HAP-1 (cell line): Measurements from ENCODE around the gene ZNF524.

Experiments used
- DNase-seq, 2 experiments: peaks; one replicate each; pipeline ENCODE4 v3.0.0-alpha.2; 2016 to 2020; ENCODE audit warnings: low spot score in 2 of 2
- H3K27me3 ChIP-seq: fragments of 250-450 bp; sonication (Bioruptor Pico); 2 replicates; pipeline ENCODE4 v1.5.1; 2020; ENCODE audit warnings: low read depth, mild to moderate bottlenecking, moderate library complexity
- H3K36me3 ChIP-seq: fragments of 250-450 bp; sonication (Bioruptor Pico); replicated peaks from 2 replicates; pipeline ENCODE4 v1.5.1; 2020; ENCODE audit warnings: mild to moderate bottlenecking
- H3K4me1 ChIP-seq: fragments of 250-450 bp; sonication (Bioruptor Pico); 2 replicates; pipeline ENCODE4 v1.5.1; 2020; ENCODE audit warnings: mild to moderate bottlenecking
- H3K4me3 ChIP-seq: fragments of 250-450 bp; sonication (Bioruptor Pico); 2 replicates; pipeline ENCODE4 v1.5.1; 2020; ENCODE audit warnings: mild to moderate bottlenecking, moderate library complexity
- H3K9me3 ChIP-seq: fragments of 250-450 bp; sonication (Bioruptor Pico); 2 replicates; pipeline ENCODE4 v1.5.1; 2020; ENCODE audit warnings: mild to moderate bottlenecking, moderate library complexity
- in situ Hi-C: fragments of 300-500 bp; cut with MboI; formaldehyde crosslinking; loops from 3 replicates; pipeline ENCODE4 v1.14.3; 2020; ENCODE audit warnings: low sequenced_read_pairs, inconsistent platforms, mixed read lengths

Gene ZNF524

DNA sequence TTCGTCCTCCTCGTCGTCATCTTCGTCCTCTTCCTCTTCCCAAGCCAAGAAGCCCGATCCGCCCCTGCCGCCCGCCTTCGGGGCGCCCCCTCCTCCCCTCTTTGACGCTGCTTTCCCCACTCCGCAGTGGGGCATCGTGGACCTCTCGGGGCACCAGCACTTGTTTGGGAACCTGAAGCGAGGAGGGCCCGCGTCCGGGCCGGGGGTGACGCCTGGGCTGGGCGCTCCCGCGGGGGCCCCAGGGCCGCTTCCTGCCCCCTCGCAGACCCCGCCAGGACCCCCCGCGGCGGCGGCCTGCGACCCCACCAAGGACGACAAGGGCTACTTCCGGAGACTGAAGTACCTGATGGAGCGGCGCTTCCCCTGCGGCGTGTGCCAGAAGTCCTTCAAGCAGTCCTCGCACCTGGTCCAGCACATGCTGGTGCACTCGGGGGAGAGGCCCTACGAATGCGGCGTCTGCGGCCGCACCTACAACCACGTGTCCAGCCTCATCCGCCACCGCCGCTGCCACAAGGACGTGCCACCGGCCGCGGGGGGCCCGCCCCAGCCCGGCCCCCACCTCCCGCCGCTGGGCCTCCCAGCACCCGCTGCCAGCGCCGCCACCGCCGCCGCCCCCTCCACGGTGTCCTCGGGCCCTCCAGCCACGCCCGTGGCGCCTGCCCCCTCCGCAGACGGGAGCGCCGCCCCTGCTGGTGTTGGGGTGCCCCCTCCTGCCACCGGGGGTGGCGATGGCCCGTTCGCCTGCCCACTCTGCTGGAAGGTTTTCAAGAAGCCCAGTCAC is 14.0 kb downstream of the ZNF524 start:
- in situ Hi-C loops, result no loop called here
- no peak overlapping the region for H3K4me3 ChIP-seq
- no peaks in the 10 kb centered on the region for H3K27me3 ChIP-seq
- H3K36me3 ChIP-seq, result peaks cover 23% of the 10 kb centered on the region
- no peaks in the 10 kb centered on the region for H3K4me1 ChIP-seq
- DNase-seq, result no peak
- no peaks in the 10 kb centered on the region for H3K9me3 ChIP-seq

DNA sequence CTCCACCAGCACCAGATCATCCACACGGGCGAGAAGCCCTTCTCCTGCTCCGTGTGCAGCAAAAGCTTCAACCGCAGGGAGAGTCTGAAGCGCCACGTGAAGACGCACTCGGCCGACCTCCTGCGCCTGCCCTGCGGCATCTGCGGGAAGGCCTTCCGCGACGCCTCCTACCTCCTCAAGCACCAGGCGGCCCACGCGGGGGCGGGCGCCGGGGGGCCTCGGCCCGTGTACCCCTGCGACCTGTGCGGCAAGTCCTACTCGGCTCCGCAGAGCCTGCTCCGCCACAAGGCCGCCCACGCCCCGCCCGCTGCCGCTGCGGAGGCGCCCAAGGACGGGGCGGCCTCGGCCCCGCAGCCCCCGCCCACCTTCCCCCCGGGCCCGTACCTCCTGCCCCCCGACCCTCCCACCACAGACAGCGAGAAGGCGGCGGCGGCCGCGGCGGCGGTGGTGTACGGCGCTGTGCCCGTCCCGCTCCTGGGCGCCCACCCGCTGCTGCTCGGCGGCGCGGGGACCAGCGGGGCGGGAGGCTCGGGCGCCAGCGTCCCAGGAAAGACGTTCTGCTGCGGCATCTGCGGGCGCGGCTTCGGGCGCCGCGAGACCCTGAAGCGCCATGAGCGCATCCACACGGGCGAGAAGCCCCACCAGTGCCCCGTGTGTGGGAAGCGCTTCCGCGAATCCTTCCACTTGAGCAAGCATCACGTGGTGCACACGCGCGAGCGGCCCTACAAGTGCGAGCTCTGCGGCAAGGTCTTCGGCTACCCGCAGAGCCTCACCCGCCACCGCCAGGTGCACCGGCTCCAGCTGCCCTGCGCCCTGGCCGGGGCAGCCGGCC is 14.8 kb downstream of the ZNF524 start:
- Histone ChIP-seq H3K4me1 (no peaks in the 10 kb centered on the region), H3K9me3 (no peaks in the 10 kb centered on the region), H3K36me3 (peaks cover 17% of the 10 kb centered on the region), H3K27me3 (no peaks in the 10 kb centered on the region), H3K4me3 (no peak overlapping the region)
- in situ Hi-C loops, result no loop called here
- DNase-seq, result no peak

DNA sequence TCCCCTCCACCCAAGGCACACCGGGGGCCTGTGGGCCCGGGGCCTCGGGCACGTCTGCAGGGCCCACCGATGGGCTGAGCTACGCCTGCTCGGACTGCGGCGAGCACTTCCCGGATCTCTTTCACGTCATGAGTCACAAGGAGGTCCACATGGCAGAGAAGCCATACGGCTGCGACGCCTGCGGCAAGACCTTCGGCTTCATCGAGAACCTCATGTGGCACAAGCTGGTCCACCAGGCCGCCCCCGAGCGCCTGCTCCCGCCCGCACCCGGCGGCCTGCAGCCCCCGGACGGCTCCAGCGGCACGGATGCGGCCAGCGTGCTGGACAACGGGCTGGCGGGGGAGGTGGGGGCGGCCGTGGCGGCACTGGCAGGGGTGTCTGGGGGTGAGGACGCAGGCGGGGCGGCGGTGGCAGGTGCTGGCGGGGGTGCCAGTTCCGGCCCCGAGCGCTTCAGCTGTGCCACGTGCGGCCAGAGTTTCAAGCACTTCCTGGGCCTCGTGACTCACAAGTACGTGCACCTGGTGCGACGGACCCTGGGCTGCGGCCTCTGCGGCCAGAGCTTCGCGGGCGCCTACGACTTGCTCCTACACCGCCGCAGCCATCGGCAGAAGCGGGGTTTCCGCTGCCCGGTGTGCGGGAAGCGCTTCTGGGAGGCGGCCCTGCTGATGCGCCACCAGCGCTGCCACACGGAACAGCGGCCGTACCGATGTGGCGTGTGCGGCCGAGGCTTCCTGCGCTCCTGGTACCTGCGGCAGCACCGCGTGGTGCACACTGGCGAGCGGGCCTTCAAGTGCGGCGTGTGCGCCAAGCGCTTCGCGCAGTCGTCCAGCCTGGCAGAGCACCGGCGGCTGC is 15.7 kb downstream of the ZNF524 start:
- no peak for DNase-seq
- no peak overlapping the region for H3K4me3 ChIP-seq
- no peaks in the 10 kb centered on the region for H3K4me1 ChIP-seq
- H3K9me3 ChIP-seq, result no peaks in the 10 kb centered on the region
- H3K27me3 ChIP-seq, result no peaks in the 10 kb centered on the region
- in situ Hi-C loops, result no loop called here
- H3K36me3 ChIP-seq, result peaks cover 16% of the 10 kb centered on the region

DNA sequence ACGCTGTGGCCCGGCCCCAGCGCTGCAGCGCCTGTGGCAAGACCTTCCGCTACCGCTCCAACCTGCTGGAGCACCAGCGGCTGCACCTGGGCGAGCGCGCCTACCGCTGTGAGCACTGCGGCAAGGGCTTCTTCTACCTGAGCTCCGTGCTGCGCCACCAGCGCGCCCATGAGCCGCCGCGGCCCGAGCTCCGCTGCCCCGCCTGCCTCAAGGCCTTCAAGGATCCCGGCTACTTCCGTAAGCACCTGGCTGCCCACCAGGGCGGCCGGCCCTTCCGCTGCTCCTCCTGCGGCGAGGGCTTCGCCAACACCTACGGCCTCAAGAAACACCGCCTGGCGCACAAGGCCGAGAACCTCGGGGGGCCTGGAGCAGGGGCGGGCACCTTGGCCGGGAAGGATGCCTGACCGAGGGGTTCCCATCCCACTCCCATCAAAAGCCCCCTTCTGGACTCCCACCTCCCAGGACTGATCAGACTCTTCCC is 16.3 kb downstream of the ZNF524 start:
- Histone ChIP-seq H3K27me3 (no peaks in the 10 kb centered on the region), H3K4me1 (no peaks in the 10 kb centered on the region), H3K36me3 (peaks cover 16% of the 10 kb centered on the region), H3K9me3 (no peaks in the 10 kb centered on the region), H3K4me3 (no peak overlapping the region)
- in situ Hi-C loops, result no loop called here
- DNase-seq, result no peak

DNA sequence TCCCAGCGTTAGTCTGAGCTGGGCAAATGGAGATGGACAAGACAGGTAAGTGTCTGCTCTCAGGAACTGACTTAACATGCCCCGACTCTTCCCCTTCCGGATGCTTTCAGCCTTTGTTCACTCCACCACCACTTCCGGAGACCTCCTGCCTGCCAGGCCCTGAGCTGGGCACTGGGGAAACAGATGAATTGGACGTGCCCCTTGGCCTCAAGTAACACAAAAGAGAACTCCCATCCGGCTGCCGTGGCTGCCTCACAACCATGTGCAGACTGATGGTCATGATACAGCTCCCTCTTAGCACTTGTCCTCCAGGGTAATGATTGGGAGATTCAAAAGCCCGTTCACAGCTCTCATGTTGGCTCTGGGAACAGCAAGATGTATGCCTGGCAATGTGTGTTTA is 17.3 kb downstream of the ZNF524 start:
- no peaks in the 10 kb centered on the region for H3K4me1 ChIP-seq
- DNase-seq, result no peak
- no peaks in the 10 kb centered on the region for H3K27me3 ChIP-seq
- no peaks in the 10 kb centered on the region for H3K9me3 ChIP-seq
- in situ Hi-C loops, result no loop called here
- peaks cover 16% of the 10 kb centered on the region for H3K36me3 ChIP-seq
- H3K4me3 ChIP-seq, result no peak overlapping the region

DNA sequence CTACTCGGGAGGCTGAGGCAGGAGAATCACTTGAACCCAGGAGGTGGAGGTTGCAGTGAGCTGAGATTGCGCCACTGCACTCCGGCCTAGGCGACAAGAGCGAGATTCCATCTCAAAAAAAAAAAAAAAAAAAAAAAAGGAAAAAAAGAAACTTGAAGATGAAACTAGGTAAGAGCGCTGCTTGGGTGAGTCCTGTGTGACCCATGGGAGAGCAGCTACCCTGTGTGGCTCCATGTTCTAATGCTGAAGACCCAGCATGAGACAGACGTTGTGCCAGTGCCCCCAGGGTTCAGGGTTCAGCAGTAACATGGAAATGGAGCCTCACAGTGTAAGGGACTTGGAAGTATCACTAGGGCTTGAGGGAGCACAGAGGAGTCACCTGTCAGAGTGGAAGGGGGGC is 18.3 kb downstream of the ZNF524 start:
- Histone ChIP-seq H3K36me3 (peaks cover 16% of the 10 kb centered on the region), H3K9me3 (no peaks in the 10 kb centered on the region), H3K27me3 (no peaks in the 10 kb centered on the region), H3K4me1 (no peaks in the 10 kb centered on the region), H3K4me3 (no peak overlapping the region)
- in situ Hi-C loops, result no loop called here
- DNase-seq, result no peak

DNA sequence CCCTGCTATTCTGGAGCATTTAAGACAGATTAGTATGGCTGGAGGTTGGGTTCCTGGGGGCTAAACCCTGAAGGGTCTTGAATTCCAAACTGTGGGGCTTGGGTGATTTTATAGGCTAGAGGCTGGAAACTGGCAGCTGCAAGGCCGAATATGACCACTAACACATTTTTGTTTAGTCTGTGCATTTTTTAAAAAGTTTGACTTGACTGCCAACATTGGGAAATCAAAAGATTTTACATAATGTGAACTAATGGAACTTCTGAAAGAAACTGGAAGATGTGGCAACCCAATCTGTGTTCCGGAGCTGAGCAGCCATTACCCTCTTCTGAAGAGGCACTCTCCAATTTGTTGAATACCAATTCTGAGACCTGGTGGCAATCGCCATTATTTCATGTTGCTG is 19.2 kb downstream of the ZNF524 start:
- no peak overlapping the region for H3K4me3 ChIP-seq
- DNase-seq, result no peak

DNA sequence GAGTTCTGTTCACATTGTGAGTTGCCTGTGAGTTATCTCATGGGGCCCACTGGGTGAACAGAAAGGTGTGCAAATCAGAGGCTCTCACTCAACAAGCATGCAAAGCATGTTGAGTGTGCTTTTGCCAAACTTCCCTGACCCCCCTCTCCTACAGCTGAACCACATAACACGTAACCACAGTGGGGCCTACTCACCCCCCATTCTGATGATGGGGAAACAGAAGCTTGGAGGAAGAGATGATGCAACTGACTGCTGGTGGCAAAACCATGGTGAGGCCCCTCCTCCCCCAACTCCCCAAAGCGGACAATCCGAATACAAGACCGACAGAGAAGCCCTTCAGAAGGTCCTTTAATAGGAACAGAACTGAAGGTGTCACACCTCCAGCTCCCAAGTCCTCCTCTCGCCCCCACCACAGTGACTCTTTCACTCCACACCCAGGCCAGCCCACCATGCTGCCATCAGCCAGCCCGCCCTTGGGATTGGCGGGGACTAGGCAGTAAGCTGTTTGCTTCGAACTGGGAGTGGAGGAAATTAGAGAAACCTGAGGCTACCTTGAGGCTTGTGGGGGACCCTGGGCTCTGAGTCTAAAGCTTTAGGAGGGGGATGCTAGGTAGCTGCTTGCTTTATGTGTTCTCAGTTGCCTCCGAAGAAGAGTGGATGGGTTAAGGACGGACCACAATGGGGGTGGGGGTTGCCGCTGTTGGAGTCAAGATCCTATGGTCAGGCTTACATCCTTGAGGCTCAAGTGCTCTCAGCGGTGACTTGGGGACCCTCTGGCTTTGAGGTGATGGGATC is 20.5 kb downstream of the ZNF524 start:
- H3K9me3 ChIP-seq, result no peaks in the 10 kb centered on the region
- no peaks in the 10 kb centered on the region for H3K27me3 ChIP-seq
- peaks cover 14% of the 10 kb centered on the region for H3K36me3 ChIP-seq
- in situ Hi-C loops, result no loop called here
- no peak for DNase-seq
- H3K4me3 ChIP-seq, result no peak overlapping the region
- no peaks in the 10 kb centered on the region for H3K4me1 ChIP-seq

More for the DNA sequence above, 19.2 kb downstream of the ZNF524 start:
- in situ Hi-C loops, result no loop called here
- Histone ChIP-seq H3K36me3 (peaks cover 16% of the 10 kb centered on the region), H3K9me3 (no peaks in the 10 kb centered on the region), H3K27me3 (no peaks in the 10 kb centered on the region), H3K4me1 (no peaks in the 10 kb centered on the region)

DNA sequence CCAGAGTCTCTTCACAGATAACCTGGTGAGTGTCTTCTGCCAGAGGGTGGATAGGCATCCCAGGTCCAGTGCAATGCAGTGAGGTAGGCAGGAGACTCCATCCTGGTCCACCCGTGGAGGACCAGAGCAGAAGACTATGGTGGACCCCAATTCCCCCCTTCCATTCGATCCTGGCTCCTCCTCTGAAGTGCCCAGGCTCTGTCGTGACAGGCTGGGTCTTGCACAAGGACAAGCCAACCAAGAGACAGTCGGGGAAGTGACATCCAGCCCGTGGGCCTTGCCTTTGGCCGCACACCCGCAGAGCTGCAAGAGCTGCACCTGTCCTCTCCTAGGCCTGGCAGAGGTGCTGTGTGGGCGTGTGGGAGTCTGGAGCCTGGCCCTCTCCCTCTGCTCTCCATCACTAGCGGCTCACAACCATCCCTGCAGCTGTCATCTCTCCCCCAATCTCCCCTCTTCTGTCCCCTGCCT is 21.2 kb downstream of the ZNF524 start:
- DNase-seq, result no peak
- no peaks in the 10 kb centered on the region for H3K27me3 ChIP-seq
- H3K36me3 ChIP-seq, result peaks cover 10% of the 10 kb centered on the region
- no peaks in the 10 kb centered on the region for H3K4me1 ChIP-seq
- H3K4me3 ChIP-seq, result no peak overlapping the region
- H3K9me3 ChIP-seq, result no peaks in the 10 kb centered on the region
- in situ Hi-C loops, result no loop called here

DNA sequence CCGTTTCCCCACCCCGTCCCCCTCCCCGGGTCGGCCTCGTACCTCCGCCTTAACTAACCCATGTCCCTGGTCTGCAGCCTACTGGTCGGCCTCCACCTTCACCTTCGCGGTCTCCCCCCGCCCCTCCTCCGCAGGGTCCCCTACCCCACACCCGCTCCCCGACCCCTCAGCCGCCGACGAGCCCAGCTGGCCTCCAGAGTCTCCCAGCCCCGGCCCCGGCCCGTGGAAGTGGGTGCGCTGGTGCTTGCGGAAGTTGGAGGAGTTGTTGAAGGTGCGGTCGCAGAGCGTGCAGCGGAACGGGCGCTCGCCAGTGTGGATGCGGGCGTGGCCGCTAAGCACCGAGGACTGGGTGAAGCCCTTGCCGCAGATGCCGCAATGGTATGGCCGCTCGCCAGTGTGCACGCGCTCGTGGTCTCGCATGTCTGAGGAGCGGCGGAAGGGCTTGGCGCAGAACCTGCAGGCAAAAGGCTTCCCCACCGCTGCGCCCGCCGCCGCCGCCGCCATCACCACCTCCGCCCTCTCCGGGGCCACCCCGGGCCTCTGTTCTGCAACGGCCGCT is 21.7 kb downstream of the ZNF524 start:
- Histone ChIP-seq H3K4me1 (no peaks in the 10 kb centered on the region), H3K4me3 (no peak overlapping the region), H3K36me3 (peaks cover 5% of the 10 kb centered on the region), H3K9me3 (no peaks in the 10 kb centered on the region), H3K27me3 (no peaks in the 10 kb centered on the region)
- in situ Hi-C loops, result no loop called here
- no peak for DNase-seq

DNA sequence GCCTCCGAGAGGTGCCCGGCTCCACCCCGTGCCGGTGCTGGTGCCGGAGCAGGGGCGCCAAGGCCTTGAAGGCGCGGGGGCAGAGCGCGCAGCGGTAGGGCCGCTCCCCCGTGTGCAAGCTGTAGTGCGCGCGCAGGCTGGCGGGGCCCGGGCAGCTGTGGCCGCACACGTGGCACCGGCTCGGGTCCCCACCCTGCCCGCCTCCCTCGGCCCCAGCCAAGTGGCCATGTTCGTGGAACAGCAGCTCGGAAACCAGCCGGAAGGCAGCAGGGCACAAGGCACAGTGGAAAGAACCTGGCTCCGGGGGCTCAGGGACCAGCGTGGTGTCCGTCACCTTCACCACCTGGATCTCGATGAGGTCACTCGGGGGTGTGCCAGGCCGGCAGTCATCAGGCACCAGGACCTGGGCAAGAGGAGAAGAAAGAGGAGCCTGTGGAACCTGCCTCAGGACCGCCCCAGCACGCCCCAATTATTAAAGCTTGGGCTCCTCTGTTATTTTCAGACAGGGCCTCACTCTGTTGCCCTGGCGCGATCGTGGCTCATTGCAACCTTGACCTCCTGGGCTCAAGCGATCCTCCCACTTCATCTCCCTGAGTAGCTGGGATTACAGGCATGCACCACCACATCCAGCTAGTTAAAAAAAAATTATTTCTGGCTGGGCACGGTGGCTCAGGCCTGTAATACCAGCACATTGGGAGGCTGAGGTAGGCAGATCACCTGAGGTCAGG is 22.3 kb downstream of the ZNF524 start:
- H3K4me3 ChIP-seq, result no peak overlapping the region
- no peaks in the 10 kb centered on the region for H3K4me1 ChIP-seq
- in situ Hi-C loops, result no loop called here
- no peaks in the 10 kb centered on the region for H3K27me3 ChIP-seq
- no peaks in the 10 kb centered on the region for H3K9me3 ChIP-seq
- peaks cover 3% of the 10 kb centered on the region; the same call in 1 of the 2 replicates for H3K36me3 ChIP-seq
- no peak for DNase-seq

DNA sequence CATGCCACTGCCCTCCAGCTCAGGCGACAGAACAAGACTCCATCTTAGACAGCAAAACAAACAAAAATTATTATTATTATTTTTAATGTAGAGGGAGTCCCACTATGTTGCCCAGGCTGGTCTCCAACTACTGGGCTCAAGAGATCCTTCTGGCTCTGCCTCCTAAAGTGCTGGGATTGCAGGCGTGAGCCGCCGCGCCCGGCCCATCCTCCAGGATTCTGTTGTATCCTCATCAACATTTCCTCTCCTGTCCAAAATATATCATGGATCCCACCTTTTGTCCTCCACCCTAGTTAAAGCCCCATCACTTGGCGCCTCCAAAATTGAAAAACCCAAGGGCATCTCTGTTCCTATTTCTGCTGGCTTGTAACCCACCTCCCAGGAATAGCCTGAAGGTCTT is 23.0 kb downstream of the ZNF524 start:
- H3K36me3 ChIP-seq, result no peaks in the 10 kb centered on the region
- H3K4me1 ChIP-seq, result no peaks in the 10 kb centered on the region
- in situ Hi-C loops, result no loop called here
- H3K4me3 ChIP-seq, result no peak overlapping the region
- no peaks in the 10 kb centered on the region for H3K27me3 ChIP-seq
- H3K9me3 ChIP-seq, result no peaks in the 10 kb centered on the region
- DNase-seq, result no peak
